ENCODE data around the gene ACTL9.

The ACTL9 gene

DNA sequence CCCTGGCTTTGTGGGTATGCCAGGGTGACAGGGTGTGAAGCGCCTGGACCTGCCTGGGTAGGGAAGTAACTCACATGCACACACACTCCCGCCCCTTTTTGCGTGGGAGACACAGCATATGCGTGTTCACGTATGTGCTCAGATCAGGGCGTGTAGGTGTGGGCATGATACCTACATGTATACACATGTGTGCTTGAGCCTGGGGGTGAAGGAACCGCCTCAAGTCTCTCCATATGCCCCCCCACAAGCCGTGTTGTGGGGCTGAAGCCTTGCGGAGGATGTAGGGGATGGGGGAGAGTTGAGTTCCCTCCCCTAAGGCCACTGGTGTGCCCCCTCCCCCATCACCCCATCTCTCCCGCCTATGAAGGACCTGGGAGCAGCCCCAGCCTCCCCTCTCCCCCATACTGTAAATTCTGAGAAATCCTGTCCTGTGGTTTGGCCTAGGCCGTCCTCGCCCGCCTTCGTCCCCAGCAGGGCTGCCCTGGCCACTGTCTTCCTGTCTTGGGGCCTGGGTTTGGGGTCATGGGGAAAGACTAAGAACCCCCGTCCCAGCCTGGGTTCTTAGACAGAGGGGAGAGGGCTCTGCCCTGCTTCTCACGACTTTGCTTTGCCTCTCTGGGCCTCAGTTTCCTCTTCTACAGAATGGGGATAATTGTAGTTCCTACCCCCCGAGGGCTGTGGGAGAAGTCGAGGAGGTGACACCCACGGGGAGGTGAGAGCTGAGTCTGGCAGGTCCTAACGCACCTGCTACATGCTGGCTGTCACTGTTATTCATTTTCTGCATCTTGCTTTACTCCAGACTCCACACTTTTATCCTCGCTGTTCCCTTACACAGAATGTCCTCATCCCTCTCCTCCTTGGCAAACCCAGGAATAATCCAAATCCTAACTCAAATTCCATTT is 14.3 kb downstream of the ACTL9 start:
- DNase-seq (ENCODE audit: low read depth), result no peak

DNA sequence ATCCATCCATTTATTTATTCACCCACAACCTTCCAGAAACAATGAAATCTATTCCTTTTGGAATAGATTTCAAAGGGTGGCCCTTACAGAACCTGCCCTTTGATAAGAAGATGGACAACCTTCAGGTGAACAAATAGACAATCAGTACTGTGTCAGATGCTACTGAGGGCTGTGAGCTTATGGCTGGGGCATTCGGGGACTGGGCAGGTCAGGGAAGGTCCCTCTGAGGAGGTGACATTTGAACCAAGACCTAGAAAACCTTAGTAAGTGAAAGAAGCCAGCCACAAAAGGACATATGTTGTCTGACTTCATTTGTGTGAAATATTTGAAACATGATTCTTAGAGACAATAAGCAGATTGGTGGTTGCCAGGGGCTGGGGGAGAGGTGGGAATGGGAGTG is 15.7 kb downstream of the ACTL9 start:
- DNase-seq (ENCODE audit: low read depth), result no peak

DNA sequence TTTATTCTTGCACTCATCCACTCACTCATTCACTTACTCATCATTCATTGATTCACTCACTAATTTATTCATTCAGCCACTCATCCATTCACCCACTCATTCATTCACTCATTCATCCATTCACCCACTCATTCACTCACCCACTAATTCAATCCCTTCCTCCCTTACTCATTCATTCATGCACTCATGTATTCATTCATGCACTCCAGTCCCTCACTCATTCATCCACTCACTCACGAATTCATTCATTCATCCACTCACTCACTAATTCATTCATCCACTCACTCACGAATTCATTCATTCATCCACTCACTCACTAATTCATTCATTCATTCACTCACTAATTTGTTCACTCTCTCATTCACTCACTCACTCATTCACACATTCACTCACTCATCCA is 16.1 kb downstream of the ACTL9 start:
- DNase-seq (ENCODE audit: low read depth), result no peak

DNA sequence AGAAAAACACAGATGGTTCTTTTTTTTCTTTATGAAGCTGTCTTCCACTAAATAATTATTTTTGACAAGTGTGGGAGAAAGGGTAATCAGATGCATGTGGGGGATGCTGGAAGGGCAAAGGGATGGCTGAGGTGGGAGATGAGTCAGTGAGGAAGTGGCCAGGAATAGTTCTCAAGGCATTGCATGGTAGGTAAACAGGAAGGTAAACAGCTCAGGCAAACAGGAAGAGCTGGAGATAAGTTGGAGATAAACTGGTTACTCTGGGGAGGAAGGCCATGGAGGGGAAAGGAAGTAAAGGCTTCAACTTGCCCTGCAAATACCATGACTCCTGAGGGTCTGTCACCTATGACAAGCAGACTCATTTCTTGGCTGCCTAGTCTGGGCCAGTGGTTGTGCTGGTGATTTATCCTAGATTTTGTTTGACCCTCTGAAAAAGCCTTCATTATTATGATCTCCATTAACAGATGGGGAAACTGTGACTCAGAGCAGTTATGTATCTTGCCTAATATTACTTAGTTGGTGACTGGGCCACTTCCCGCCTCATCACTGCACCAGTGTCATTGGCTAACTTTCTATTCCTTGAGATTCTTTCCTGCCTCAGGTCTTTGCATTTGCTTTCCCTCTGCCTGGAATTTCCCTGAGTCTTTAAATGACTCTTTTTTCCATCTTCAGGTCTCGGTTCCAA is 17.1 kb downstream of the ACTL9 start:
- DNase-seq (ENCODE audit: low read depth), result no peak

DNA sequence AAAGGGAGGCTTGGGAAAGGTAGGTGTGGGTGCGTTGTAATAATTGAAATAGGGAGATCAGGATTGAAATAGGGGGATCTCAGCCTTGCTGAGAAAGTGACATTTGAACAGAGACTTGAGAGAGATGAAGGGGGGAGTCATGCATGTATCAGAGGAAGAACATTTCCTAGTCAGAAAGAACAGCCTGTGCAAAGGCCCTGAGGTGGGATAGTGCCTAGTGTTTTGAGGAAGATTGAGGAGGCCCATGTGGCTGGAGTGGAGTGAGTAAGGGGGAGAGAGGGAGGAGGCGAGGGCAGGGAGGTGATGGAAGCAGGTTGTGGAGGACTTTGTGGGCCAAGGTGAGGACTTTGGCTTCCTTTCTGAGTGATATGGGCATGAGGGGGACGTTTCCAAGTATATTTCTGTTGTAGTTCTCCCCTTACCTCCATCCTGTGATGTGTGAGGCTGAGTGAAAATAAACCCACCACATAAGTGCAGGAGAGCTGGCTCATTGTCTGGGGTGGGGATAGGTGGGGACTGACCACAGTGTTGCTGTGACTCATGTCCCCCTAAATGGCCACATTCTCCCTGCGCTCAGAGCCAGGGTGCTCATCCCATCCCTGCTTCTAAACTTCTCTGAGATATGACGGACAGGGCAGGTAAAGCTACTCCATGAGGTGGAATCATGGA is 17.8 kb downstream of the ACTL9 start:
- DNase-seq (ENCODE audit: low read depth), result no peak

DNA sequence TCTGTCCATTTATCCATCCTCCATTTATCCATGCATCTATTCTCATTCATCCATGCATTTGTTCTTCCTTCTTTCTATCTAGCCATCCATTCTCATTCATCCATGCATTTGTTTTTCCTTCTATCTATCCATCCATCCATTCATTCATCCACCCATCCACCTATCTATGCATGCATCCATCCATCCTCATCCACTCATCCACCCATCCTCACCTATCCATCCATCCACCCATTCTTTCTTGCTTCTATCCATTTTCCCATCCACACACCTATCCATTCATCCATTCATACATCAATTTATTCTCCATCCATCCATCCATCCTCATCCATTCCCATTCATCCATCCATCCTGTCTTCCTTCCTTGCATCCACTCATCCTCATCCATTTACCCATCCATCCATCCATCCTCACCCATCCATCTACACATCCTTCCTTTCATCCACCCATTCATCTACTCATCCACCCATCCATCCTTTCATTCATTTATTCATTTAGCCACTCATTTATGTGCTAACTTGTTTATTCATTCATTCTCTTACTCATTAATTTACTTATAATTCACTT is 20.3 kb downstream of the ACTL9 start:
- no peak for DNase-seq (ENCODE audit: low read depth)

DNA sequence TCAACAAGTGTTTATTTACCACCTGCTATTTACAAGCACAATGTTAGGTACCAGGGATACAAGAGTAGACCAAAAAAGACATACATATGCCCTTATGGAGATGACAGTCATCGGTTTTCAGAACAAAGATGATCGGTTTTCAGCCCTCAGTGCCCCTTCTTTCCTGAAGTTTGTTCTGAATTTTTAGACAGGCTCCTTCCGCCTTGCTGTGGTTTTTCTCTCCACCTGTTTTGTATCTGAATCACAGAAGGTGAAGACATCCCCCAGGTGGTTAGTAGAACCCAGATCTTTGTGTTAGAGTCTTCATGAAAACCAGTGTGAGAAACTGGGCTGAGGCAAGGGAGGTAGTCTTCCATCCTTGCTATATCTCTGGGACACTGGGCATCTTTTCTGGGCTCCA is 23.5 kb downstream of the ACTL9 start:
- DNase-seq (ENCODE audit: low read depth), result no peak

DNA sequence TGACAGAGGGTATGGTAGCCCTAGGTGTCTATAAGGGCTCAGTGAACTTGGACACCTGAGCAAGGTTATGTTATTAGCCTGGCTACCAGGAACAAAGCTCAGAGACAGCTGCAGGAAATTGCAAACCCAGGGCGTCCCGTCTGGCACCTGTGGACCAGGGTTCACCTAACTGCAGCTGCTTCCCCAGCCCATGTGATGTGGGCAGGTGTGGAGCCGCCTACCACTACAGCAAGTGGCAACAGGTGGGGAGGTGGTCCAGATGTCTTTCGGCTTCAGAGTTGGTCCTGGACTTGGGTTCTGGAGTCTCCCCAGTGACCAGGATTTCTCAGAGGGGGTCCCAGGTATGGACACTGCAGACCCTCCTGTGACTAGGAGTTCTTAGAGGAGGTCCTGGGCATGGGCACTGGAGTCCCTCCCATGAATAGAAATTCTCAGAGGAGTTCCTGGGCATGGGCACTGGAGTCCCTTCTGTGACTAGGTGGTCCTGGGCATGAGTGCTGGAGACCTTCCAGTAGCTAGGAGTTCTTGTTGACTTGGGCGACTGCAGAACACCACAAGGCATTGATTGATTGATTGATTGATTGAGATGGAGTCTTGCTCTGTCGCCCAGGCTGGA is 25.2 kb downstream of the ACTL9 start:
- DNase-seq (ENCODE audit: low read depth), result no peak

DNA sequence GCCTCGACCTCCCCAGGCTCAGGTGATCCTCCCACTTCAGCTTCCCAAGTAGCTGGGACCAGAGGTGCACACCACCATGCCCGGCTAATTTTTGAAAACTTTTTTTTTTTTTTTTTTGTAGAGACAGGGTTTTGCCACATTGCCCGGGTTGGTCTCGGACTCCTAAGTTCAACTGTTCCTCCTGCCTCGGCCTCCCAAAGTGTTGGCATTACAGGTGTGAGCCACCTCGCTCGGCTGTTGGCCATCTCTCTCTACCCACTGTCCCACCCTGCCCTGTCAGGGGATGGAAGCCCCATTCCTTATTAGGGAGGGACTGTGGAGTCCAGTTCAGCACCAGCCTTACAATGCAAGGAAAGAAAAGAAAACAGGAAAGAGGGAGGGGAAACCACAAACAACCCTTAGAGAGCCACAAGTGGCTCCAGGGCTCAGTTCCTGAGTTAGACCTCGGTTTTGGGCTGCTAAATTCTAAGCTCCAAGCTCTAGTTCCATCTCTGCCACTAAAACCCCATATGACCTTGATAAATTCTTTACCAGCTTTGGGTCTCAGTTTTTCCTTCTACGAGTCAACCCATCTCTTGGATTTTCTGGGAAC is 31.7 kb downstream of the ACTL9 start:
- no peak for DNase-seq (ENCODE audit: low read depth)

DNA sequence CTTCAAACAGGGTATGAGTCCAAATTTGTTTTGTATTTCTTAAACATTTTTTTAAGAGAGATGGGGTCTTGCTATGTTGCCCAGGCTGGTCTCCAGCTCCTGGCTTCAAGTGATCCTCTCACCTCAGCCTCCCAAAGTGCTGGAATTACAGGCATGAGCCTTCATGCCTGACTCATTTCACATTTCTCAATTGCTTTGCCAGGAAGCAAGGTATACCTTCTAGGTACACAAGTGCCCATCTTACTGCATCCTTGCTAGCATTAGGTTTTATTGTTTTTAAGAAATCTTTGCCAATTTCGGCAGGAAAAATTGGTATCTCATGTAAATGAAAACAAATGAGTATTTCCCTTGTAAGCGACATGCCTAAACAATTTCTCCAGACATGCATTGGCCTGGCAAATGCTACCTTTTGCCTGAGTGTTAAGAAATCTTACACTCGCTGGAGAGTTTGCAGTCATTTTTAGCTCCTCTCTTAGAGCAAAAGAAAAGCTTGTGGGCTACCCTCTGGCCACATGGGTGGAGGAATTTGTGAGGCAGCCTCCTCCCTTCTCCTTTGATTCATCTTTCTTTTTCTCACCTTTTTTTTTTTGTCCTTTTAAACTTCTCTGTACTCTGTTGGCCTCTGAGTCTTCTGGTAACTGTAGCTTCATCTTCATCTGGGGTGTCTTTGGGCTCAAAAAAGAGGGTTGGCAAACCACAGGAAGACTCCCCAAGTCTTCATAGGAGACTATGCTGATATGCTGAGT is 33.0 kb downstream of the ACTL9 start:
- no peak for DNase-seq (ENCODE audit: low read depth)

DNA sequence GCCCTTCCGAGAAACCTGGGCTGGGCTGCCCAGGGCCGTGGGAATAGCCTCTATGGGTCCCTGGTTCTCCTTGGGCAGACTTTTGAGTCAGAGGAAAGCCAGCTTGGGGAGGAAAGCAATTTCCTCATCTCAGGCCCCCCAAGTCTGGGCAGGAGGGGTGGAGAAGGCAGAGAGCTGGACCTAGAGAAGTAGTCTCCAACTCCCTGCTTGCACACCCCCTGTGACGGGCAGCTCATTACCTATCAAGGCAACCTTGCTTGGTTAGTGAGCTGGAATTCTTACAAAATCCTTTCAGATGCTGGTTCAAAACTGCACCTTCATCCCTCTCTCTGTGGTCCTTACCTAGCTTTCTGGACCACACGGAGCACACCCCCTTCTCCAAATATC is 33.9 kb downstream of the ACTL9 start:
- DNase-seq (ENCODE audit: low read depth), result no peak

DNA sequence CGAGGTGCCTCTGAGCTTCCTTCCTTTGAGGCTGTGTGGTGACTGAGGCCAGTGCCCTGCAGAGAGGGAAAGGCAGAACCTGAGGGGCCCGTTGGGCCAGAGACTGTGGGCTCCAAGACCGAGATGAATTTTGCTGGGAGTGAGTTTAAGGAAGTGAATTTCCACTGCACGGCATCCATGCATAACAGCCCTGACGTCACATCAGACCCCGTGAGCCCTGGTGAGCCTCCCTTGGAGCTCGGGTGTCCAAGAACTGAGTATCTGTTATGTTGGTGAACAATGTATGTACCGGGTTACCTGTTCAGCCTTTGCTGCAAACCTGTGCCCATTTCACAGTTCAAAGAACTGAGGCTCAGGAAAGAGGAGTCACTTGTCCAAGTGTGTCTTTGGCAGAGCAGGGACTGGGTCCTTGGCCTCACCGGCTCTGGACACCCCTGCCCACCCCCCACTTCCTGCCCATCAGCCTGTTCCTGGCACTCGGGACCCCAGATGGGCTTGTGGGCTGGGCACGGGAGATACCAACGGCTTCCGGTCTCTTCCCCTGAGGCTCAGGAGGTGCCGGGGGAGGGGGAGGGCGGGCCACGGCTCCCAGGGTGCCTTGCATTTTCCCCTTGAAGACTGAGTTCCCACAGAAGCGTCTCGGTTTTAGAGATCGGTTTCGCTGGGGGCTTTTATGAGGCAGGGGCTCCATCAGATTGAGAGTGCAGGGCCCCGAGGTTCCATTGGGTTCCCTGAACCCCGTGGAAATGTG is 34.5 kb downstream of the ACTL9 start:
- DNase-seq (ENCODE audit: low read depth), result peak; percentile 66

DNA sequence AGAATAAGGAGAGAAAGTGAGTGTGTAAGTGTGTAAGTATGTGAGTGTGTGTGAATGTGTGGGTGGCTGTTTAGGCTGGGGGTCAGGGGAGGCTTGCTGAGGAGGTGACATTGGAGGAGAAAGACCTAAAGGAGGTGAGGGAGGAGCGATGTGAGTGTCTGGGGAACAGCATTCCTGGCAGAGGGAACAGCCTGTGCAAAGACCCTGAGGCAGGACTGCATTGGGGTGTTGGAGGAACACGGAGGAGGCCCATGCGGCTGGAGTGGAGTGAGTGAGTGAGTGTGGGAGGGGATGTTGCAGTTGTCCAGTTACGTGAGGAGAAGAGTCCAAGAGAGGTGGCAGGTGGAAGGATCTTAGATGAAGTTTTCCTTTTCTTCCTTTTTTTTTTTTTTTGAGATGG is 36.3 kb downstream of the ACTL9 start:
- DNase-seq (ENCODE audit: low read depth), result no peak

DNA sequence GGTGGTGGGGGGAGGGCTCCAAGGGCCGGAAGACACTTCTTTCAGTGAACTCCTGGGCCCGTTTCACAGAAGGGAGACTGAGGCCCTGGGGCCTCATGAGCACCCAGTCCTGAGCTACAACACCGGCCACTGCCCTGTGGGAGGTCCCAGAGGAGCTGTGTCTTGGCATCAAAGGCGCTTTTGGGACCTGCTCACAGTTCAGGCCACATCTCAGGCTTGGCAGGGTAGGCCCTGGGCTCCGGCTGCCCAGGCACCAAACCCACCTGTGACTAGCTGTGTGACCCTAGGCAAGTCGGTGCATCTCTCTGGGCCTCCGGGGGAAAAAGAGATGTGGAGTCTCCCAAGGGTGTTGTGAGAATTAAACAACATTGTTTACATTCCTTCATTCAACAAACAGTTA is 38.7 kb downstream of the ACTL9 start:
- no peak for DNase-seq (ENCODE audit: low read depth)

DNA sequence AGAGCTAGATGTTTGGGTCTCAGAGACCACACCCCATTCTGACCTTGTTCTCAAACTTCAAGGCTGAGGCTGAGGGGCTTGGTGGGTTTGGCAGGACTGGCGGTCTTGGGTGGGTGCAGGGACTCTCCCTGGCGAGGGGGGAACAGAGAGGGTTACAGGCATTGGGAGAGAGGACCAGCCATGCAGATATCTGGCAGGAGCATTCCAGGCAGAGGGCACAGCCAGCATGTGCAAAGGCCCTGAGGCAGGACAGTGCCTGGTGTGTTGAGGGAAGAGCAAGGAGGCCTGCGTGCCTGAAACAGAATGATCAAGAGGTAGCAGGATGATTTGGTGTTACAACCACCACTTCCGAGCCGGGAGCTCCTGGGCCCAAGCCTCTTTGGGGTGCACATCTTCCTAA is 40.7 kb downstream of the ACTL9 start:
- no peak for DNase-seq (ENCODE audit: low read depth)

DNA sequence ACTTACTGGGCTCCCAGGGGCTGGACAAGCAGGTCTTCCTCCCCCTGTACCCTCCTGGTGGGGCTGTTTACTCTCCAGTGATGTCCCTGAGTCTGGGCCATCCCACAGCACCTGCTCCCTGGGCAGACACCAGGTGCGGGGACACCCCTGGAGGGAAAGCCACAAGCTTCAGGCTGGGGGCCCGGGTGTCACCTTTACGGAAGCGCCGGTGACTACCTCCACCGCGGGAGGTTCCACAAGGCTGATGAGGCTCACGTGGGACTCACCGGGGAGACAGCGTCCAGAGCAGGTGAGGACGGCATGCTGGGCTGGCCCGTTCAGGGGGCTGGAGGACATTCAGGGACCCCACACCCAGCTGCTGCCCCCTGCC is 43.3 kb downstream of the ACTL9 start:
- no peak for DNase-seq (ENCODE audit: low read depth)

DNA sequence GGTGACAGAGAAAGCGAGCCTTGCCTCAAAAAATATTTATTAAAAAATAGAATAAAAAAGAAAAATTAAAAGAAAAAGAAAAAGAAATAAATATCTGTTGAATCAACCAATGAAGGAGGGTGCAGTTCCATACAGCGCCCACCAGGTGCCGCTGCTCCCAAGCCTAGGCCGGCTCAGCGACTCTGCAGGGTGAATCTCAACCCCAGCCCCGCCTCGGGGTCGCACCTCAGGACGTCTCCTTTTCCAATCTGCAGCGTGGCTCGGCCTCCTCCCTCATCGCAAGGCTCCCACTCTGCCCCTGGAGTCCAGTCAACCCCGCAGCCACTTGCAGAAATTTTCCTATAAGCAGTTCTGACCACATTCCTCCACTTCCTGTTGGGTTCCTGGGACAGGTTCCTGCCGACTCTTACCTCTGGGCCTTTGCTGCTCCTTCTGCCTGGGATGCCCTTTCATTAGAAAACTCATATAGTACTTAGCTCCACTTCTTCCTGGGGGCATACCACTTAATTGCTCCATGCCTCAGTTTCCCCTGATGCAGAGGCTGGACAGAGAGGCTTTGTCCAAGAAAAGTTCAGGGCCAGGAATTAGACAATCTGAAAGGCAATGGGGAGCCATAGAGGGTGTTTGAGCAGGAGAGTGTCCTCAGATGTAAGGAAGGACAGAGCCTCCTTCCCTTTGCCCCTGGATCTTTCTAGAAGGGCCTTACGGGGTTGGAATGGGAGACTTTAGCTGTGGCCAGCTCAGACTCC is 43.8 kb downstream of the ACTL9 start:
- DNase-seq (ENCODE audit: low read depth), result peak; percentile 12

DNA sequence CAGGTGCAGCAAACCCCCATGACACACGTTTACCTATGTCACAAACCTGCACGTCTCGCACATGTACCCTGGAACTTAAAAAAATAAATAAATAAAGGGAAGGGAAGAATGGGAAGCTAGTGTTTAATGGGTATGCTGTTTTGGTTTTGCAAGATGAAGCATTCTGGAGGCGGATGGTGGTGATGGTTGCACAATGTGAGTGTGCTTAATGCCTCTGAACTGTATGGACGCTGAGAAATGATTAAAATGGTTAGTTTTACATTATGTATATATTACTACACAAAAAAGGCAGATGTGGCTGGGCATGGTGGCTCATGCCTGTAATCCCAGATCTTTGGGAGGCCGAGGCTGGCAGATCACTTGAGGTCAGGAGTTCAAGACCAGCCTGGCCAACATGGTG is 50.4 kb downstream of the ACTL9 start:
- no peak for DNase-seq (ENCODE audit: low read depth)
